ENCODE measurements around the gene LIN54.

GRCh38 chr4:82918091-82918490 is 92.5 kb downstream of the LIN54 start:
- TF ChIP-seq SUZ12 (IDR thresholded peaks at IDR 0.05; ENCODE audit: extremely low read depth, insufficient read depth, insufficient read length), result no peak
- TF ChIP-seq YY1 (IDR thresholded peaks at IDR 0.05; ENCODE audit: insufficient read depth, insufficient read length), result no peak
- TF ChIP-seq ZNF274 (IDR thresholded peaks at IDR 0.05; ENCODE audit: low read depth, low read length), result no peak
